Peyer's patch (tissue), 4 donors: ENCODE results near the gene GPX4.

ENCODE experiments used
- POLR2A ChIP-seq, 2 donors: fragments of 450-650 bp; IDR thresholded peaks; one replicate each; pipeline ENCODE4 v1.5.1; 2017; ENCODE audit warnings: antibody characterized with exemption in 2 of 2, mild to moderate bottlenecking in 2 of 2, moderate library complexity in 2 of 2
- TF ChIP-seq, protein P1 (sequence below), 6 experiments: fragments of 450-650 bp in 4 of 6; fragments of 200-600 bp in 2 of 6; sonication (generic) in 1 of 6; IDR thresholded peaks; one replicate each; pipeline ENCODE4 v1.5.1; 2017 to 2019; ENCODE audit warnings: antibody characterized with exemption in 6 of 6, mild to moderate bottlenecking in 3 of 6, moderate library complexity in 1 of 6

DNA sequence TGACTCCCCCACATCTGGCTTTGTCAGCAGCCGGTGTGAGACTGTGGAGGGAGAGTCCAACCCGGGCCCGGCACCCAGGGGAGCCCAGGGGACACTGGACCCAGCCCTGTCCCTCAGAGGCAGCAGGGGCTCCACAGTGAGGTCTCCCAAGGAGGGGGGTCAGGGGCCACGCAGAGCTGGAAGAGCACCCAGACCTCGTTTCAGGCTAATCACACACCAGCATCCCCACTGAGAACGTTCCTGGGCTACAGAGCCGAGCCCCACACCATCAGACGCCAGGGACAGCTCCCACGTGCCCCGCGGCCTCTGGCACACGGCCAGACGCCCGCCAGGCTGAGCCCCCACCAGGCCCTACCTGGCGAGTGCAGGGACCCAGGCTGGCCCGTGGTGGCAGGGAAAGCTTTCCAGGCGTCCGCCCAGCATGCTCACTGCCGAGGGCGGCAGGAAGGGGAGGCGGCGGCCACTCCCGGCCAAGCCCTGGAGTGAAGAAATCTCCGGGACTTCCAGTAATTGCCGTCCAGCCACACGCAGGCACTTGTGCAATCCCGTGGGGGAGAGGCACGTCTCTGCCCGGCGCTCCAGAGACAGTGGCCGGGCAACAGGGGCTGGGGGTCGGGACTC is 51.0 kb downstream of the GPX4 start:
- peak in 1 of 2 donors; percentile 19 for TF ChIP-seq POLR2A (IDR thresholded peaks at IDR 0.05)
- TF ChIP-seq, protein P1, sequence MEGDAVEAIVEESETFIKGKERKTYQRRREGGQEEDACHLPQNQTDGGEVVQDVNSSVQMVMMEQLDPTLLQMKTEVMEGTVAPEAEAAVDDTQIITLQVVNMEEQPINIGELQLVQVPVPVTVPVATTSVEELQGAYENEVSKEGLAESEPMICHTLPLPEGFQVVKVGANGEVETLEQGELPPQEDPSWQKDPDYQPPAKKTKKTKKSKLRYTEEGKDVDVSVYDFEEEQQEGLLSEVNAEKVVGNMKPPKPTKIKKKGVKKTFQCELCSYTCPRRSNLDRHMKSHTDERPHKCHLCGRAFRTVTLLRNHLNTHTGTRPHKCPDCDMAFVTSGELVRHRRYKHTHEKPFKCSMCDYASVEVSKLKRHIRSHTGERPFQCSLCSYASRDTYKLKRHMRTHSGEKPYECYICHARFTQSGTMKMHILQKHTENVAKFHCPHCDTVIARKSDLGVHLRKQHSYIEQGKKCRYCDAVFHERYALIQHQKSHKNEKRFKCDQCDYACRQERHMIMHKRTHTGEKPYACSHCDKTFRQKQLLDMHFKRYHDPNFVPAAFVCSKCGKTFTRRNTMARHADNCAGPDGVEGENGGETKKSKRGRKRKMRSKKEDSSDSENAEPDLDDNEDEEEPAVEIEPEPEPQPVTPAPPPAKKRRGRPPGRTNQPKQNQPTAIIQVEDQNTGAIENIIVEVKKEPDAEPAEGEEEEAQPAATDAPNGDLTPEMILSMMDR (IDR thresholded peaks at IDR 0.05), result peak in 1 of 6 experiments; percentile 26
